GDM1 (cell line): Measurements from ENCODE around the gene IL12RB2.

Source experiments
- DNase-seq: peaks from one replicate; lab custom pipeline; 2025; lab: John Stamatoyannopoulos, UW

IL12RB2 gene

DNA sequence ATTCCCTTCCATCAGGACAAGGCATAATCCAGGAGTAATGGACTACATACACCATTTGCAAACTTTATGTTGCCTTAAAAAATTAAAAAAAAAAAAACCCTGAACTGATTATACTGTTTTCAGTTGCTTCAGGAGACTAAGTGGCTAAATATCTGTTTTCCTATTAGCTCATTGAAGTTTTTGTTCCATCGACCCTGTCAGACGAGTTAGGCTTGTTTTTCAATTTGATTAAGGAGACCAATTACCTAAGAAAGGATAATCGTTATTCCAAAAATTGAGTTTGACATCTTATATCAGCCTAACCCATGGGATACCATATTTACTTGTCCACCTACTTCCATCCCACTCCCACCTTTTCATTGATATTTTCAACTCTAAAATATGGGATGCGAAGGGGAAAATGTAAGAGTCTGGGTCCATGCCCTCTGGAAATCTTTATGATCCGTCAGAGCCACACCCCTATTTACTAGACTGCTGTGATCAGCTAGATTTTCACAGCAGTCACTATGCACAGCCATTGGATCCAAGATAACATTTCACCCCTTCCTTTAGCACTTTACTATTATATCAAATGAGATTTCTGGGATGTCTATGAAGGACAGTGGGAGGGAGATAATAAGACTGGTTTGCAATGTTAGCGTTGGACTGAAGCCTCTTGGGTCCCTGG lies 41.0 kb downstream of the IL12RB2 start:
- DNase-seq: no peak

DNA sequence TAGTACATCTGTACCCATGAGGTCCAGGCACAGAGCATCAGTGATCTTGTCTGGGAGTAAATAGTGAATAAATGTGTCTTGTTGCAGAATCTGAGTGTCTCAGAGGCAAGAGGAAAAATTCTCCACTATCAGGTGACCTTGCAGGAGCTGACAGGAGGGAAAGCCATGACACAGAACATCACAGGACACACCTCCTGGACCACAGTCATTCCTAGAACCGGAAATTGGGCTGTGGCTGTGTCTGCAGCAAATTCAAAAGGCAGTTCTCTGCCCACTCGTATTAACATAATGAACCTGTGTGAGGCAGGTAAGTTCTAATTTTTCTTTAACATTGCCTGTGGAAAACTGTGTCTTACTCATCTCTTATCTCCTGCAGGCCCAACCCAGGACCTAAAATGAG lies 43.1 kb downstream of the IL12RB2 start:
- DNase-seq: no peak

DNA sequence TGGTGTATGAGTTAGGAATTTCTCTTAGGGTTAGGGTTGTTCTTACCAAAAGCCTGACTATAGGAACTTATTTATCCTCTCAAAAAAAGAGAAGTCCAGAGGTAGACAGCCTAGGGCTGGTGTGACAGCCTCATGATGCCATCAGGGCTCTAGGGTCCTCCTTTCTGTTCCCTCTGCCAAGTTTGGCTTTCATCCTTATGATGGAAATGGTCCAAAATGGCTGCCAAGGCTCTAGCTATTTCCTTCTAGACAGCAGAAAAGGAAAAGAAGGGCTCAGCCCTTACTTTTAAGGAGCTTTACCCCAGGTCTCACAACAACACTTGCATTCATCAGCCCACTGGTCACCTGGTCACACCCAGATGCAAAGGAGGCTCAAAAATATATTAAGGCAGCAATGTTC lies 44.5 kb downstream of the IL12RB2 start:
- DNase-seq: no peak

DNA sequence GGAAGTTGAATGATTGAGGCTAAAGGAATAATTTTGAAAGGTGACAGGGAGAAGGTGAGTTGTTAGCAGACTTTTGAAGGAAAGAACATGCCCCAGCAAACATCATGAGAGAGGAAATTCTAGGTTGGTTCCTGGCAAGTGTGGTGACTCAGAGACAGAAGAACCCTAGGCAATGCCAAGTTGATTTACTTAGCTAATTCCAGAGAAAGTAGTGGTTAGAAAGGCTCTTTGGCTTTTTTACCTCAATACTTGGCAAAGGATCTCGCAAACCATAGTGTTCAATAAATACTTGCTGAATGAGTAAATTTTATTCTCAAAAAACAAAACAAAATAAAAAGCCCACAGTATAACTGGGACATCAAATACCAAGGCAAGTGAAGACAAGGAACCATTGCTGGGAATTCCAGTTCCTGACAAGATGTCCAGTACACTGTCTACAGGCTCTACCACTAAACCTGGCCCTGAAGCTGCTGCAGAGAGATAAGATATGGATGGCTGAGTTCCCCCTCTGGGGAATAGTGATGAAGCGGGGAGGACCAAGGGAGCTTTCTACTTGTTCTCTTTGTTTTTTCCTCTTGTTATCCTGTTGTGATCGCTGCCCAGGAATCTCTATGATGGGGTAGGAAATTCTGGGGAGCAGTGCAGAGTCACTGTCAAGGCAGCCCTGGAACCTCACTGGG lies 48.2 kb downstream of the IL12RB2 start:
- DNase-seq: no peak

DNA sequence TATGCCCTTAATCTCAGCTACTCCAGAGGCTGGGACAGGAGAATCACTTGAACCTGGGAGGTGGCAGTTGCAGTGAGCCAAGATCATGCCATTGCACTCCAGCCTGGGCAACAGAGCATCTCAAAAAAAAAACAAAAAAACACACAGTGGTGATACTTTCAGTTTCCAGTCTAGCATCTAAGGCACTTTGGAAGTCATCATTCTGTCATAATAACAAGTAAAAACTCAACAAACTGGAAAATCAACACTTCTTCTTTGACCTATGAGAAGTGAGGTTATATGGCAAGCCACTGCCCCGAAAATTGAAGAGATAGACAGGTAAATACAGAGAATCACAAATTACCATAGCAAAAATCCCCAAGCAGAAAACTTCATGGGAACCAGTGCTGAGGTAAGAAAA lies 51.9 kb downstream of the IL12RB2 start:
- no peak for DNase-seq

DNA sequence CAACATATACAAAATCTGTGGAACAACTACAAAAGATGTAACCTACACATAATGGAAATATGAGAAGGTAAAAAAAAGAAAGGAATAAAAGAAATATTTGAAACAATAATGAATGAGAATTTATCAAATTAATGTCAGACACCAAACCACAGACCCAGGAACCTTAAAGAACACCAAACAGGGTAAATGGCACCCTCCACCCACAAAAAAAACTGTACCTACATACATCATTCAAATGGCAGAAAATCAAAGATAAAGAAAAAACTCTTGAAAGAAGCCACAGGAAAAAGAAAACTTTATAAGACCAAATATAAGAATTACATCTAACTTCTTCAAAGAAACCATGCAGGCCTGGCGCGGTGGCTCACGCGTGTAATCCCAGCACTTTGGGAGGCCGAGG lies 54.0 kb downstream of the IL12RB2 start:
- DNase-seq: no peak

DNA sequence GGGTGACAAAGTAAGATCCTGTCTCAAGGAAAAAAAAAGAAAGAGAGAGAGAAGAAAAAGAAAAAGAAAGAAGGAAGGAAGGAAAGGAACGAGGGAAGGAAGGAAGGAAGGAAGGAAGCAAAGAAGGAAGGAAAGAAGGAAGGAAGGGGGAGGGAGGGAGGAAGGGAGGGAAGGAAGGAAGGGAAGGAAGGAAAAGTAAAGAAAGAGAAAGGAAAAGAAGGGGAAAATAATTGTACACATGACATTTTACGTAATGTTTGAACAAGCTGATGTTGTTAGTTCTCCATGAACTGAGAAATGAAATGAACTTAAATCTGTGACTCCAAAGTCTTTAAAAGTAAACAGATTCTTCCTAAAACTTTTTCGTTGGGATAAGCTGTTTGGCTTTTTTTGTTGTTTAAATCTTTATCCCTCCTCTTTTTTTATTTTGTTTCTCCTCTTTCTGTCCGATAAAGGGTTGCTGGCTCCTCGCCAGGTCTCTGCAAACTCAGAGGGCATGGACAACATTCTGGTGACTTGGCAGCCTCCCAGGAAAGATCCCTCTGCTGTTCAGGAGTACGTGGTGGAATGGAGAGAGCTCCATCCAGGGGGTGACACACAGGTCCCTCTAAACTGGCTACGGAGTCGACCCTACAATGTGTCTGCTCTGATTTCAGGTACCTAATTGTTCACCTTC lies 59.8 kb downstream of the IL12RB2 start:
- DNase-seq: no peak

DNA sequence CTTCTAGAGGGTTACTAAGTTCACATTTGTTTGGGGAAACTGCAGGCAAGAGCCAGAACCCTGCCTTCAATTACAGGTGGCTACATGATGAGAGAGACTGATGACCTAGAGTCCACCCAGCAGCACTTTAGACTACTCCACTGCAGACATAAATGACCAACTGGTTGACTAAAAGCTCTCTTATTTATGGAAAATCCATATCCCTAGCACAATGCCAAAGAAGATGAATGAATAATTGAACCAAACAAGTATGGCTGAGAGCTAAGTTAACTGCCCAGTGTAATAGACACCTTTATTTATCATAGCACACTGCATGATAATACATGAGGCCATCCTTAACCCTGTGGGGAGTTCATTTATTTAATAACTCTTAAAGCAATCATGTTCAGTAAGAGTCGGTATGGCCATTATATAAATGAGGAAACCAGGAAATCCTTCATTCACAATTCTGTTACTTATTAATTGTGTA lies 60.4 kb downstream of the IL12RB2 start:
- no peak for DNase-seq

DNA sequence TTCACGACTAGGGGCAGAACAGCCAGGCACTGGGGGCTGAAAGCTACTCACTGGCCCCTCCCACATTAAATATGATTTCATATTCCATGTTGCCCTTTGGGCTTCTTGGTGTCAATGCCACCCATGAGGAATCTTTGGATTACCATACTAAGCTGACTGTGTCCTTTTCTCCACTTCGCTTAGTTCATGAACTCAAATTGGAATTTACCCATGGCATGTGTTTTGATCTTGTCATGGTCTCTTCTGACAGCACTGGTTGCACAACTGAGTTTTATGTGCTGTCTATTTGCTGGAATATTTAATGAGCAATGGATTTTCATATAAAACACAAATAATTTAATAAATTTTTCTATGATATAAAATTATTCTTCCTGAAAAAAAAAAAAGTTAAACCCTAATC lies 63.4 kb downstream of the IL12RB2 start:
- DNase-seq: no peak

DNA sequence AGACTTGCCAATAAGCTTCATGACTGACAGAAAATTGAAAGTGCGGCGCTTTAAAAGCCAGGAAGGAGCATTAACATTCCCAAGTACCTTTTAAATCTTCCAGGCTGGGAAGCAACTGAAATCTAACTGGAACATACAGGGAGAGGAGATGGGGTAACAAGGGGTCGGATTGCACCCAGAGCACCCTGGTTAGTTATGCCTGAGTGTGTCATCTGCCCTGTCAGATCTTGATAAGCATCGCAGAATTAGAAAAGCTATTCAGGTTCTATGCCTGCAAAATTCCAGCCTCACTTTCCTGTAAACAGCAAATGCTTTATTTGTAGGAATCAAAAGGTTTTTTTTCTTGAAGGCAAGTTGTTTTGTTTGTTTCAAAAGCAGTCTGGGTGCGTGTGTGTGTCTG lies 64.0 kb downstream of the IL12RB2 start:
- DNase-seq: no peak

DNA sequence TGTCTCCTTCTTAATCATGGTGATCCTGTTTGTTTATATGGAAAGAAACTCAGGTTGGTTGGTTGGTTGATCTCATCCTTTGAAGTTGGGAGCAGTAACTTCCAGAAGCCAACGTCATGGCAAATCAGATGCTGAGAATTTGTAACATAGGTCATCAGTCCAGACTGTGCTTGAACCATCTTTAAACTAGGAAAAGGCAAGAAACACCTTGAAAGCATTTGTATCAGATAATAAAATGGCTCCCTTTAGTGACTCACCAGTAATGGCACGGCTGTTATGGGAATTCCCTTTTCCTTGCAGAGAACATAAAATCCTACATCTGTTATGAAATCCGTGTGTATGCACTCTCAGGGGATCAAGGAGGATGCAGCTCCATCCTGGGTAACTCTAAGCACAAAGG lies 64.5 kb downstream of the IL12RB2 start:
- DNase-seq: no peak

DNA sequence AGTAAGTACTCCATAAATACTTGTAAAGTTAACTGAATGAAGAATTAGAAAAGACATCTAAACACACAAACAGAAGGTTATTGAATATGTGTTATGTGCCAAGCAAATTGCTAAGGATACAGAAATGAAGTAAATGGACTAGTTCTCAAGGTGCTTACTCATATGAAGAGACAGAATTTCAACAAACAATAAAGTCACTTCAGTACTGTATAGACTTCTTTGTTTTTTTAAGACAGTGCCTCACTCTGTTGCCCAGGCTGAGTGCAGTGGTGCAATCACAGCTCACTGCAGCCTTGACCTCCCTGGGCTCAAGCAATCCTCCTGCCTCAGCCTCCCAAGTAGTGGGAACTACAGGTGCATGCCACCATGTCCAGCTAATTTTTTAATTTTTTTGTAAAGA lies 65.2 kb downstream of the IL12RB2 start:
- DNase-seq: no peak

DNA sequence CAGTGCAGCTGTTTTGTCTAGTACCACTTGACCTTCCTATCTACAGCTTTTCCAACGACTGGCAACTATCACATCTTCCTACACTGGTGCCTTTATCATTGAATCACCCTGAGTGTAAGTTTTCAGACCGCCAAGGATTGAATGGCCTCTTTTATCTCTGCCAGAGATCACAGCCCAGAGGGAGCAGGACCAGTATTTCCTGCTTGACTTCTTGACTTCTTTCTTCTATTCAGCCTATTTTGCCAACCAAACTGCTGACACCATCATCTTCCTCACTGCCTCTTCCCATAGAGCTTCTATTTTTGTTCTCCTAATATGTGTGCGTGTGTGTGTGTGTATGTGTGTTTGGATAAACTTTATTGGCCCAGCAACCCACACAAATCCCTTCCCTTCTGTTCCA lies 68.7 kb downstream of the IL12RB2 start:
- no peak for DNase-seq

DNA sequence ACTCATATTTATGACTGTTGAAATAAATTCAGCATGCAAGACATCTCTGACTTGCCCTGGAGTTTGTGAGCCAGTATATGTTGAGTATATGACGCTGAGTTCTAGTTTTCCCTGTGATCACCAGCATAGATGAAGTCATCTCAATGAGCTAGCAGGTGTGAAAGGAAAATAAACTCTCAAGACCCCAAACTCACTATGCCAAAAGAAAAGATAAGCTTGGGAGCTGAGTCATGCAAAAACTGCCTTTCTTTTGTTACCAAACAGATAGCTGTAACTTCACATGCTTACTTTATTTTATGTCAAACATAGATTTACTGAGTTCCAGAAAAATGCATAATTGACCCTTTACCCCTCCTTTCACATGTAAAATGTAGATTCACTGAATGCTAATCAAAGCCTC lies 69.6 kb downstream of the IL12RB2 start:
- no peak for DNase-seq

DNA sequence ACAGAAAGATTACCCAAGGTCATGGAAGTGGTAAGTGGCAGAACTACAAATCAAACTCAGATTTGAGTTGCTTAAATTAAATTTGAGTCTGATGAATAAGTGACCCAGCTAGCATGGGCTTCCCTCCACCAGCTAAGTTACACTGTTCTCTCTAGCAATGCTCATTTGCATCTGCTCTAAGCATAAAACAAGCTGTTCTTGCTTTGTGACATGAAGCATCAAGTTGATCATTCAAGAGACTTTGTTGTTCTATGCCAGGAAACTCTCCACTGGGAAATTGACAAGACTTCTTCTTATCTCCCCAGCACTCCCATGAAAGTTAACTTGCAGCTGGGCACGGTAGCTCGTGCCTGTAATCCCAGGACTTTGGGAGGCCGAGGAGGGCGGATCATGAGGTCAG lies 73.5 kb downstream of the IL12RB2 start:
- no peak for DNase-seq

DNA sequence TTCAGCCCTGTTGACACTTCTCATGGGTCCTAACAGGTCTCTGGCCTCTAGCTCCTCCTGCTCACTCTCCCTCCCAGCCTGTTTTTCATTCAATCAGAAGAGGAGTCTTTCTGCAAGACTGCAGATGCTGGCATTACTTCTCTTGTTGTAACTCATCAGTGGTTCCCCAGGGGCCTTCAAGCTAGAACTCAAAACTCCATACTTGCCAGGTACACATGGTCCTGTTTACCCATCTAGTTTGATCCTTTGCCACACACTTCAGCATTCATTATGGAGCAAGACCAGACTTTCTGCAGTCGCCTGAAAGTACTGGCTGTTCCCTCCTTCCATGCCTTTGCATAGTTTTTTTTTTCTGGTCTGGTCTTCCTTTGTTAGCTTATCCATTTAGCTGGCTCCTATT lies 74.6 kb downstream of the IL12RB2 start:
- DNase-seq: no peak

DNA sequence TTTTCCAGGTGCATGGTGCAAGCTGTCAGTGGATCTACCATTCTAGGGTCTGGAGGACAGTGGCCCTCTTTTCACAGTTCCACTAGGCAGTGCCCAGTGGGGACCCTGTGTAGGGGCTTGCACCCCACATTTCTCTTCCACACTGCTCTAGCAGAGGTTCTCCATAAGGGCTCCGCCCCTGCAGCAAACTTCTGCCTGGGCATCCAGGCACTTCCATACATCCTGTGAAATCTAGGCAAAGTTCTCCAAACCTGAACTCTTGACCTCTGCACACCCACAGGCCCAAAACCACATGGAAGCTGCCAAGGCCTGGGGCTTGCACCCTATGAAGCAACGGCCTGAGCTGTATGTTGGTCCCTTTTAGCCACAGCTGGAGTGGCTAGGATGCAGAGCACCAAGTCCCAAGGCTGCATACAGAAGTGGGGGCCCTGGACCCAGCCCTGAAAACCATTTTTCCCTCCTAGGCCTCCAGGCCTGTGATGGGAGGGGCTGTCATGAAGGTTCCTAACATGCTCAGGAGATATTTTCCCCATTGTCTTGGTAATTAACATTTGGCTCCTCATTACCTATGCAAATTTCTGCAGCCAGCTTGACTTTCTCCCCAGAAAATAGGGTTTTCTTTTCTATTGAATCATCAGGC lies 76.4 kb downstream of the IL12RB2 start:
- DNase-seq: no peak

DNA sequence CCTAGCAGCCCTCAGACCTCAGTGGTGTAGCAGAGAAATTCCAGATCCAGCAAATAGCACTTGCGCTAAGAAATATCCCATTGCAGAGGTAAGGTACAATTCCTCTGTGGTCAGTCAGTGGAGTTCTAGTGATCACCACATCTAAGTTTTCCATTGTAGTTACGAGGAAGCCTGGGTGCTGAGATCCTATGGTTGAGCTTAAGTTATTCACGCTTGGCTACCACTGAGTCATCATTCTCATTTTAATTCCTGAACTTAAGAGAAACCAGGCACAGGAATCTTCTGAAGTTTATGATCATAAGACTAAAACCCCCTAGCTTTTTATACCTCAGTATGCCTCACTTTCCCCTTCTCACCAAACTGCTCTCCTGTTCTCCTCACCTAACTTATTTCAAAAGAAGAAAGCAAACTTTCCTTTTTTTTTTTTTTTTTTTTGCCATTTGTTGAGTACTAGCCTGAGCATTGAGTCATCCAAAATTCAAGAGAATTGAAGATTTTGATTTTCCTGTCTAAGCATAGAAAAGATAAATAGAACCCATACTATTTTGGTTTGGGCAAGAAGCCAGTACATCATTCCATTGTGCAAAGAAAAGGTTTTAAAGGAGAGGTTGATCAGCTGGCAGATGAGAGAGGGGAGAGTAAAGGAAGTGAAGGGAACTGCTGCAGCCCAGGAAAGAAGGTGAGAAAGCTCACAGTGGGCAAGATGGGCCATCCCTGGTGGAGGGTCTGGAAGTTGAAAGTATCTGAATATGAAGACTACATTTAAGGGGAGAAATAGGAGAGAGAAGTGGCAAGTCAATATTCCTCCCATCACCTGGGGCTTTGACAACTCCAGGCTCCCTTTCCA lies 82.6 kb downstream of the IL12RB2 start:
- no peak for DNase-seq

DNA sequence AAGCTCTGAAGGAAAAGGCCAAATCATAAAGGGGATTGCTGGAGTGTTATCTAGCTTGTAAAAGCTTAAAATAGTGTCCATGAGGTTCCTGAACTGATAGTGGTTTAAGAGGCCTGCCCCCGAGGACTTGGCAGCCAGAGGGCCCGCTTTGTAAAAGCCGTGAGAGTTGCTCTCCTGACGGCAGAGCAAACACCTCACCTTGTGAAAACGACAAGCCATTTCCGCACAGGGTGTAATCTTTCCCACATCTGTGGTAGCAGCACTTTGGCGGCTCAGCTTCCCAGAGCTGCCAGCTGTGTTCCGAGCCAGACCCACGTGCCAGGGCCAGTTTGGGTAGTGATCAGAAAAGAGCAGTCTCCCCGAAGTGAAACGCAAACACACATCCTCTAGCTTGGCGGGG lies 85.6 kb downstream of the IL12RB2 start:
- DNase-seq: no peak

DNA sequence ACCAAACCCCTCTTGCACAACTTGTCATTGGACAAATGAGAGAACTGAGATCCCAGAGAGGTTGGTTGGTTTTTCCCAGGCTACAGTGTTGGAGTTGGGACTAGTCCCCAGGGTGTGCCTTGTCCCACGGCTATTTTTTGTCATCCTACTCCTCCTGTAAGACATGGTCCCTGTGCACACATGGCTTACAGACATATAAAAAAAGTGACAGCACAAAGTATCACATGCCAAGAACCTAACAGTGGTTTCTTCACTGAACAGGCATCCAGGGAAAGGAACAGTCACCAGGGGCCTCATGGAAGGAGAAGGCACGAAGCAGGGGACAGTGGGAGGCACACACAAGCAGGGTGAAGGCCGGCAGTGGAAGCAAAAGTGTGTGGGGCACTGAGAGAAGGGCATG lies 86.1 kb downstream of the IL12RB2 start:
- DNase-seq: no peak

DNA sequence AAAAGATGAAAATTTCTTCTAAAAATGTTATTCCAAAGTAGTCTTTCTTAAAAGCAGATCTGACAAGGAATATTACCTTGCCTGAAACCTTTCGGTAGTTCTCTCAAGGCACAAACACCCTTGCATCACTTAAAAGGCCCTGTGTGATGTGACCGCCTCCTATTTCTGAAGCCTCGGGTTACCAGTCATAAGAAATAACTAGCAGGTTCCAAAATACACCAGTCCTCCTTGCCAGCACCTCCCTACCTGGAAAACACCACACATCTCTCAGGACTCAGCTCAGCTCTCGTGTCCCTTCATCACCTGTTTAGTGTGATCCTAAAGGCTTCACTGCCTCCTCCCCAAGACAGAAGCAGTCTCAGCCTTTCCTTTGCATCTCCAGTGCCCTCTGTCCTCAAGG lies 86.9 kb downstream of the IL12RB2 start:
- no peak for DNase-seq
